Stomach (tissue), 9 donors: Measurements from ENCODE around the gene IGF1R. TPM values are rescaled to one million over a fixed set of nuclear protein-coding genes. Genes with fewer than 3 reads are reported as not detected.

Experiments
- DNase-seq, 2 donors: peaks; one replicate each; pipeline versions ENCODE4 v3.0.0 to v3.0.0-alpha.2; 2013 to 2019
- H3K27ac ChIP-seq, 5 donors: fragments of 200-600 bp in 4 of 5; sonication (generic) in 4 of 5; one replicate each; pipeline ENCODE4 v1.5.1; 2013 to 2019; ENCODE audit warnings: mild to moderate bottlenecking in 1 of 5, moderate library complexity in 1 of 5
- H3K27me3 ChIP-seq, 3 donors: fragments of 200-600 bp; sonication (generic); one replicate each; pipeline ENCODE4 v1.5.1; 2017 to 2019; ENCODE audit warnings: mixed run types in 1 of 3
- H3K36me3 ChIP-seq, 4 donors: fragments of 200-600 bp; sonication (generic); 1 replicate in 3 of 4; 2 replicates in 1 of 4; pipeline ENCODE4 v1.5.1; 2016 to 2019
- H3K4me1 ChIP-seq, 4 donors: fragments of 200-600 bp; sonication (generic); one replicate each; pipeline ENCODE4 v1.5.1; 2016 to 2019
- H3K4me3 ChIP-seq, 4 donors: fragments of 200-600 bp; sonication (generic) in 3 of 4; one replicate each; pipeline ENCODE4 v1.5.1; 2016 to 2019; ENCODE audit warnings: mild to moderate bottlenecking in 1 of 4
- H3K9me3 ChIP-seq, 4 donors: fragments of 200-600 bp; sonication (generic); one replicate each; pipeline ENCODE4 v1.5.1; 2016 to 2019
- EP300 ChIP-seq: sonication (generic); formaldehyde crosslinking; IDR thresholded peaks from one replicate; pipeline ENCODE4 v1.6.1; 2017; ENCODE audit warnings: antibody characterized with exemption
- POLR2A ChIP-seq, 4 donors: fragments of 450-650 bp; IDR thresholded peaks; one replicate each; pipeline ENCODE4 v1.6.1; 2016; ENCODE audit warnings: antibody characterized with exemption in 4 of 4, control low read depth in 2 of 4, mild to moderate bottlenecking in 1 of 4, moderate library complexity in 1 of 4
- POLR2AphosphoS5 ChIP-seq, 3 donors: sonication (generic); formaldehyde crosslinking; IDR thresholded peaks; one replicate each; pipeline ENCODE4 v1.6.1; 2016; ENCODE audit warnings: antibody characterized with exemption in 3 of 3
- WGBS, 5 donors: extraction: QIAGEN DNeasy Blood & Tissue Kit in 3 of 5; methylation state at CpG; one replicate each; pipeline versions ENCODE4 v1.1.5 to v1.1.7; 2013 to 2018; 5-methylcytosine and 5-hydroxymethylcytosine counted together
- intact Hi-C: fragments of 100-400 bp; cut with DNase I; formaldehyde crosslinking; loops from one replicate; pipeline ENCODE4 v1.15.1; 2023; ENCODE audit warnings: low total_unique reads
- polyA plus RNA-seq, 3 donors: library from polyadenylated mRNA; stranded (reverse); fragments of 200-250 nt; gene quantifications; one replicate each; pipeline ENCODE4 v1.2.3, GENCODE V29; 2013
- total RNA-seq, 5 donors: library from RNA; depleted of rRNA; stranded (reverse); fragments of >200 nt; gene quantifications; one replicate each; pipeline versions ENCODE4 v1.1.0 to v1.2.3, GENCODE V29; 2014 to 2016
- TF ChIP-seq, protein P1 (sequence below), 7 experiments: fragments of 450-650 bp in 4 of 7; fragments of 200-600 bp in 3 of 7; sonication (generic) in 3 of 7; IDR thresholded peaks; one replicate each; pipeline ENCODE4 v1.5.1; 2016 to 2019; ENCODE audit warnings: antibody characterized with exemption in 7 of 7, control low read depth in 2 of 7, mild to moderate bottlenecking in 1 of 7
- donor health status: healthy with polysubstance abuse.
- donor health status: Bipolar disorder and iron deficiency.
- donor health status: healthy.

Gene IGF1R
- total and polyA plus RNA-seq, 8 donors, result 2.3 to 131 (median 42.8) TPM

DNA sequence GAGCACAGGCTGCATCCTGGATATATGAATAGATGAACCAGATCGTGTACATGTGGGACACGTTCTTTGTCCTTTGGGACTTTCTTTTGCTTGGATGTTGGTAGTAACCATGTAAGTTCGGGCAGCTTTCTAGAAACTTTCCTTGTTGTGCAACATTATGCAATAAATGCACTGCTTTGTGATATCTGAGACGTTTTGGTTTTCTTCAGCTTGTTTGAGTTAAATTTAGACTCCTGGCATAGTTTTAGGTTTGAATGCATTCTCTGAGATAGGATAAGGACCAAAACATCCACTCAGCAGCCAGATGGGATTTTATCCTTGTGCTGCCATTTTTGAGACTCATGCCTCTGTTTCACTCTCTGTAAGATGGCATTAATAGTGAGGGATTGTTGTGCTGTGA is 158.9 kb downstream of the IGF1R start:
- DNase-seq, result no peak
- no peak overlapping the region for H3K27ac ChIP-seq
- WGBS, 5 donors, result 59 to 71% (median 64%) methylated on average over 4 of the region's 4 CpGs
- peaks cover 17 to 68% (median 48%) of the 10 kb centered on the region in 4 donors for H3K4me1 ChIP-seq
- TF ChIP-seq EP300 (no peak), POLR2A (IDR thresholded peaks at IDR 0.05) (no peak), POLR2AphosphoS5 (IDR thresholded peaks at IDR 0.05) (no peak)
- TF ChIP-seq, protein P1, sequence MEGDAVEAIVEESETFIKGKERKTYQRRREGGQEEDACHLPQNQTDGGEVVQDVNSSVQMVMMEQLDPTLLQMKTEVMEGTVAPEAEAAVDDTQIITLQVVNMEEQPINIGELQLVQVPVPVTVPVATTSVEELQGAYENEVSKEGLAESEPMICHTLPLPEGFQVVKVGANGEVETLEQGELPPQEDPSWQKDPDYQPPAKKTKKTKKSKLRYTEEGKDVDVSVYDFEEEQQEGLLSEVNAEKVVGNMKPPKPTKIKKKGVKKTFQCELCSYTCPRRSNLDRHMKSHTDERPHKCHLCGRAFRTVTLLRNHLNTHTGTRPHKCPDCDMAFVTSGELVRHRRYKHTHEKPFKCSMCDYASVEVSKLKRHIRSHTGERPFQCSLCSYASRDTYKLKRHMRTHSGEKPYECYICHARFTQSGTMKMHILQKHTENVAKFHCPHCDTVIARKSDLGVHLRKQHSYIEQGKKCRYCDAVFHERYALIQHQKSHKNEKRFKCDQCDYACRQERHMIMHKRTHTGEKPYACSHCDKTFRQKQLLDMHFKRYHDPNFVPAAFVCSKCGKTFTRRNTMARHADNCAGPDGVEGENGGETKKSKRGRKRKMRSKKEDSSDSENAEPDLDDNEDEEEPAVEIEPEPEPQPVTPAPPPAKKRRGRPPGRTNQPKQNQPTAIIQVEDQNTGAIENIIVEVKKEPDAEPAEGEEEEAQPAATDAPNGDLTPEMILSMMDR (IDR thresholded peaks at IDR 0.05), result no peak
- H3K4me3 ChIP-seq, result no peak overlapping the region
- no peaks in the 10 kb centered on the region for H3K36me3 ChIP-seq
- no peaks in the 10 kb centered on the region for H3K27me3 ChIP-seq
- intact Hi-C loops, result loop anchor here (10.0 kb wide), 1 partner anchor 68 kb away; no protein-coding TSS in a partner anchor
- no peaks in the 10 kb centered on the region for H3K9me3 ChIP-seq

DNA sequence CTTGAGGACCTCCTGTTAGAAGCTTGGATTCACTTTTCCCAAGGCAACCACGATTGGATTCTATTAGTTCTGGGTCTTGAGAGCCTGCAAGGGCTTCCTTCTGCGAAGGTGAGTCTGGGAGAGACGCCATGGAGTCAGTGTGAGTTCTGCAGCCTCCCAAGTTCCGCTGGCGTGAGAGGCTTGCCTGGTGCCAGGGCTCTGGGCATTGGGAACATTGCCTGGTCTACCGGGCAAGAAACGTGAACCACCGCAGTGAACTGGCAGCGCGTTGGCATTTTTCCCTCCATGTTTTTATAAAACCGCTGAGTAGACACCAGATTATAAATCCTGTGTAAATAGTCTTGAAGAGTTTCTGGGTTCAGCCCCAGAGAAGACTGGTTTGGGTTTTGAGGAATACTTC is 160.9 kb downstream of the IGF1R start:
- no peaks in the 10 kb centered on the region for H3K9me3 ChIP-seq
- DNase-seq, result peak in 1 of 2 donors; percentile 69
- H3K4me1 ChIP-seq, result peaks cover 23 to 56% (median 42%) of the 10 kb centered on the region in 4 donors
- intact Hi-C loops, result loop anchor here (10.0 kb wide), 1 partner anchor 66 kb away; no protein-coding TSS in a partner anchor
- H3K36me3 ChIP-seq, result no peaks in the 10 kb centered on the region
- H3K4me3 ChIP-seq, result no peak overlapping the region
- no peak for TF ChIP-seq EP300
- TF ChIP-seq, protein P1 (IDR thresholded peaks at IDR 0.05), result no peak
- no peak for TF ChIP-seq POLR2AphosphoS5 (IDR thresholded peaks at IDR 0.05)
- no peak for TF ChIP-seq POLR2A (IDR thresholded peaks at IDR 0.05)
- no peaks in the 10 kb centered on the region for H3K27me3 ChIP-seq
- H3K27ac ChIP-seq, result peak overlapping the region in 3 of 5 donors; percentile 14 to 32 (median 16)
- 37 to 60% (median 47%) methylated on average over 11 of the region's 11 CpGs for WGBS, 5 donors

DNA sequence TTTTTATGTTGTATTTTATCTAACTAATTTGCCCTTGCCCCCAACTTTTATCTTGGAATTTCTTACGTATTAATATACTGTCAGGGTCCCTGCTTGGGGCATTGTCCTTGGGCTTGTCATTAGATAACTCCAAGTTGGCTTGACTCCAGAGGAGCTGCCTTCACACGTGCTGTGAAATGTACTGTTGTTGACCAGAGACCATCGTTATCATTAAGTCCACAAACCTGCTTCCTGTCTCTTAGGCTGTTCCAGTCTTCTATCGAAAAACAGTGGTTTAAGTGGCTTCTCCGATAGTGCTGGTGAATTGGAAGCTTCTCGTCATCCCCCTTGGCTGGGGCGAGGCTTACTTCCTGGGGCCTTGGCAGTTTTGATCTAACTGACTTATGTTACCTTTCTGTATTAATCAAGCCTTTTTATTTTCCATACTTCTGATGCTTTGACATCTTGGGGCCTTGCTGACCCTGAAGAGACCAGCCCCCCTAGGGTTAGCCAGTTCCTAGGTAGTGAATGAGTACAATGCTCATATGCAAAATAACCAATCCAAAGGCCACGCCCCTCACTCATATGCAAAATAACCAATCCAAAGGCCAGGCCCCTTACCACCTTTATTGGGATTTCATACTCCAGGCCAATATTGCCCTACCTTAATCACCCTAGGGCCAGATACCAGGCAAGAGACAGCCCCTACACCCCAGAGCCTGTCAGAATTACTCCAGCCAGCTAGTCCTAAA is 164.5 kb downstream of the IGF1R start:
- WGBS, 5 donors, result 34 to 65% (median 45%) methylated on average over 8 of the region's 8 CpGs
- TF ChIP-seq POLR2AphosphoS5 (IDR thresholded peaks at IDR 0.05), result peak in 2 of 3 donors; percentile 28 to 38
- TF ChIP-seq, protein P1 (IDR thresholded peaks at IDR 0.05), result no peak
- peaks cover 8 to 26% (median 19%) of the 10 kb centered on the region in 4 donors for H3K4me1 ChIP-seq
- H3K27me3 ChIP-seq, result no peaks in the 10 kb centered on the region
- no peaks in the 10 kb centered on the region for H3K9me3 ChIP-seq
- intact Hi-C loops, result no loop called here
- DNase-seq, result peak; percentile 50 to 75
- no peak overlapping the region for H3K4me3 ChIP-seq
- H3K27ac ChIP-seq, result no peak overlapping the region
- no peaks in the 10 kb centered on the region for H3K36me3 ChIP-seq

DNA sequence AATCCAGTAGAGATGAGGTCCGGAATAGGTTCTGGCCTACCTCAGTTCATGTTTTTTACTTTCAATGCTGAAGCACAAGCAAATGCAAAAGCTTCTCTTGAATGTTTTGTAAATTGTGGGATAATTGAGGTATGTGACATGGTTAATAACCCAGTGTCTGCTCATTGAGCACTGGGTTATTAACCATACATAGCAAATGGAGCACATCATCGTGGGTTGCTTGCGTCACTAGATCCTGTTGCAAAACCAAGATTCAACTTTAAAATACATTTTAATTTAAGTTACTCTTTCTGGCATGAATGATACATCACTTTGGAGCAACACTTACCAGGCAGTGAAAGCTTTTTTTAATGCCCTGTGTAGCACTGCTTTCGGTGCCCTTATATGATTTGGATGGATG is 165.6 kb downstream of the IGF1R start:
- Histone ChIP-seq H3K27me3 (no peaks in the 10 kb centered on the region), H3K9me3 (no peaks in the 10 kb centered on the region), H3K4me3 (no peak overlapping the region), H3K27ac (no peak overlapping the region), H3K4me1 (peaks cover 3 to 20% (median 16%) of the 10 kb centered on the region in 4 donors), H3K36me3 (no peaks in the 10 kb centered on the region)
- TF ChIP-seq EP300, result no peak
- TF ChIP-seq POLR2AphosphoS5 (IDR thresholded peaks at IDR 0.05), result no peak
- TF ChIP-seq POLR2A (IDR thresholded peaks at IDR 0.05), result no peak
- TF ChIP-seq, protein P1 (IDR thresholded peaks at IDR 0.05), result no peak
- 88 to 97% (median 92%) methylated on average over 4 of the region's 4 CpGs for WGBS, 5 donors
- intact Hi-C loops, result no loop called here
- DNase-seq, result no peak
